Endothelial cell of umbilical vein (primary cell): ENCODE results near the gene PITPNM3. TPM values are rescaled to one million over a fixed set of nuclear protein-coding genes. Genes with fewer than 3 reads are reported as not detected.

Source experiments
- BruUV-seq: library from RNA; stranded (reverse); fragments of 400-500 nt; replicated peaks from 2 replicates; lab custom pipeline; 2021; lab: Mats Ljungman, UMichigan
- CTCF ChIA-PET: fragments of 300-600, 350-600 bp; sonication (Branson Sonifier 250); formaldehyde crosslinking; loops from one replicate; lab custom pipeline; 2021; ENCODE audit warnings: antibody characterized with exemption, inconsistent platforms; lab: Charles Lee
- POLR2A ChIA-PET: fragments of 300-600, 350-600 bp; sonication (Branson Sonifier 250); formaldehyde crosslinking; loops from one replicate; lab custom pipeline; 2021; ENCODE audit warnings: antibody characterized with exemption, inconsistent platforms; lab: Charles Lee
- DNase-seq: peaks from one replicate; pipeline ENCODE4 v3.0.0-alpha.2; 2011; ENCODE audit warnings: low read depth, low spot score
- FAIRE-seq: peaks from 2 replicates; lab custom pipeline; 2011; peaks lifted over from hg19 to GRCh38; lab: Jason Lieb, UNC
- H2AFZ ChIP-seq: 2 replicates; pipeline ENCODE4 v1.6.0; 2012; ENCODE audit warnings: low read depth, low read length, control low read depth, inconsistent platforms
- H3K27ac ChIP-seq: 2 replicates; pipeline ENCODE4 v1.5.1; 2011; ENCODE audit warnings: low read depth, mild to moderate bottlenecking, control low read depth, low read length, moderate library complexity; ENCODE audit not compliant: insufficient read depth
- H3K27me3 ChIP-seq, 2 experiments: 2 replicates each; pipeline versions ENCODE4 v1.6.0 to v1.6.1; 2011; ENCODE audit warnings: low read length in 2 of 2, mixed read lengths in 1 of 2; ENCODE audit not compliant: control insufficient read depth in 2 of 2, insufficient read depth in 2 of 2
- H3K36me3 ChIP-seq, 2 experiments: 2 replicates in 1 of 2; 3 replicates in 1 of 2; pipeline ENCODE4 v1.5.1; 2011; ENCODE audit warnings: low read length in 2 of 2, mild to moderate bottlenecking in 1 of 2, moderate library complexity in 1 of 2; ENCODE audit not compliant: control insufficient read depth in 2 of 2, insufficient read depth in 2 of 2; ENCODE audit errors: extremely low read depth in 1 of 2
- H3K4me1 ChIP-seq: 3 replicates; pipeline ENCODE4 v1.5.1; 2011; ENCODE audit warnings: mild to moderate bottlenecking, low read length; ENCODE audit not compliant: control insufficient read depth, insufficient read depth; ENCODE audit errors: extremely low read depth
- H3K4me2 ChIP-seq: 2 replicates; pipeline ENCODE4 v1.6.1; 2011; ENCODE audit warnings: low read length, control low read depth, mixed read lengths; ENCODE audit not compliant: insufficient read depth
- H3K4me3 ChIP-seq, 3 experiments: fragments of 200-600 bp in 1 of 3; sonication (generic), shearing (Covaris generic) in 1 of 3; replicated peaks in 1 of 3; 2 replicates each; pipeline ENCODE4 v1.5.1; 2011 to 2016; ENCODE audit warnings: control low read depth in 3 of 3, low read length in 3 of 3, mild to moderate bottlenecking in 2 of 3, inconsistent platforms in 1 of 3, low read depth in 1 of 3, moderate library complexity in 1 of 3; ENCODE audit not compliant: insufficient read depth in 1 of 3
- H3K79me2 ChIP-seq: 2 replicates; pipeline ENCODE4 v1.6.0; 2012; ENCODE audit warnings: low read length, inconsistent platforms; ENCODE audit not compliant: control insufficient read depth, insufficient read depth
- H3K9ac ChIP-seq: replicated peaks from 2 replicates; pipeline ENCODE3; 2011; ENCODE audit warnings: low read length, control low read depth; ENCODE audit not compliant: insufficient read depth; ENCODE audit errors: extremely low read depth
- H3K9me1 ChIP-seq: replicated peaks from 3 replicates; pipeline ENCODE4 v1.6.0; 2011; ENCODE audit warnings: mild to moderate bottlenecking, low read length; ENCODE audit not compliant: control insufficient read depth, insufficient read depth; ENCODE audit errors: extremely low read depth
- H3K9me3 ChIP-seq: replicated peaks from 2 replicates; pipeline ENCODE4 v1.5.1; 2012; ENCODE audit warnings: low read length, inconsistent platforms; ENCODE audit not compliant: control insufficient read depth, insufficient read depth
- H4K20me1 ChIP-seq: replicated peaks from 2 replicates; pipeline ENCODE3; 2011; ENCODE audit warnings: mild to moderate bottlenecking, low read length; ENCODE audit not compliant: control insufficient read depth, insufficient read depth; ENCODE audit errors: extremely low read depth
- FOS ChIP-seq: IDR thresholded peaks from 2 replicates; pipeline ENCODE4 v1.6.1; 2011; ENCODE audit warnings: mild to moderate bottlenecking, low read length, moderate library complexity, borderline replicate concordance; ENCODE audit not compliant: insufficient read depth
- GATA2 ChIP-seq: IDR thresholded peaks from 2 replicates; pipeline ENCODE4 v1.7.0; 2011; ENCODE audit warnings: low read depth, mild to moderate bottlenecking, moderate library complexity, mixed read lengths, low read length; ENCODE audit not compliant: insufficient read length, insufficient read depth
- JUN ChIP-seq: IDR thresholded peaks from 2 replicates; pipeline ENCODE4 v1.6.1; 2011; ENCODE audit warnings: borderline replicate concordance, low read depth; ENCODE audit not compliant: insufficient read length, insufficient read depth
- MYC ChIP-seq: IDR thresholded peaks from one replicate; pipeline ENCODE4 v1.6.1; 2011; ENCODE audit warnings: mild to moderate bottlenecking, low read depth, low read length
- POLR2A ChIP-seq: IDR thresholded peaks from 2 replicates; pipeline ENCODE4 v1.6.1; 2012; ENCODE audit warnings: low read depth, mild to moderate bottlenecking, control low read depth, low read length
- POLR2AphosphoS5 ChIP-seq: IDR thresholded peaks from 2 replicates; pipeline ENCODE4 v1.6.1; 2012; ENCODE audit warnings: low read depth, mild to moderate bottlenecking, control low read depth, low read length, moderate library complexity; ENCODE audit not compliant: insufficient read depth
- dilution Hi-C: fragments of 300-500 bp; cut with MboI; formaldehyde crosslinking; loops from one replicate; pipeline ENCODE4 v1.15.0; 2019; ENCODE audit warnings: low sequenced_read_pairs; ENCODE audit not compliant: extremely low pct_ligation_motif_present
- intact Hi-C: fragments of 100-400 bp; cut with micrococcal nuclease; formaldehyde crosslinking; loops from one replicate; pipeline ENCODE4 v1.10.0; 2022
- polyA plus RNA-seq, 4 experiments: library from polyadenylated mRNA; depleted of rRNA in 3 of 4; stranded (reverse) in 3 of 4; unstranded in 1 of 4; fragments of >200 nt; gene quantifications; 2 replicates each; pipeline versions ENCODE4 v1.2.1 to v1.2.3, GENCODE V29; 2011 to 2012; ENCODE audit warnings: missing spikeins in 1 of 4
- total RNA-seq: library from RNA; stranded (reverse); gene quantifications from 2 replicates; pipeline ENCODE4 v1.2.3, GENCODE V29; 2021
- TF ChIP-seq, protein P1 (sequence below): IDR thresholded peaks from 2 replicates; pipeline ENCODE4 v1.6.1; 2011; ENCODE audit not compliant: insufficient read depth, insufficient read length
- TF ChIP-seq, protein P2 (sequence below), 2 donors: IDR thresholded peaks; 1 replicate in 1 of 2; 2 replicates in 1 of 2; pipeline ENCODE4 v1.5.1; 2011; ENCODE audit warnings: low read length in 2 of 2, mild to moderate bottlenecking in 2 of 2, moderate library complexity in 2 of 2, control low read depth in 1 of 2, inconsistent platforms in 1 of 2, low read depth in 1 of 2; ENCODE audit not compliant: insufficient read depth in 1 of 2; ENCODE audit errors: extremely low read depth in 1 of 2

PITPNM3 gene
- total and polyA plus RNA-seq, 2 donors (not counting 3 experiments of a cell fraction or from before 2014, with no cell fraction given) = 1.0 to 1.9 TPM

DNA sequence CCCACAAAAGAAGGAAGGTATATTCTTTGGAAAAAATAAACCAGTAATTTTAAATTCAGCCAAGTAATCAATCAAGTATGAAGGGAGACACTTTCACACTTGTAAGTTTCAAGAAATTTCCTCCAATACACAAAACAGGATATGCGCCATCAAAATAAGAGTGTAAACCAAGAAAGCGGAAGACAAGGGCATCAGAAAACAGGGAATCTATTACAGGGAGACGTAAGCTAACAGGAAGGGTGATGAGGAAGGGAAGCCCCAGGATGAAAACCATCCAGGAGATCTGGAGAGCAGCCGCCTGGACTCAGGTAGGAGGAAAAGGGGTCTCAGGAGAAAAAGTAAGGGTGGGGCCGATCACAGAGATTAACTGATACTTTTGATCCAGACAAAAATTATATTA is 31.8 kb upstream of the PITPNM3 start:
- Histone ChIP-seq H3K9me1 (no peaks in the 10 kb centered on the region), H3K4me3 (no peak overlapping the region), H2AFZ (no peak overlapping the region), H3K79me2 (no peaks in the 10 kb centered on the region), H3K27ac (no peak overlapping the region), H3K4me1 (no peaks in the 10 kb centered on the region), H3K4me2 (no peak overlapping the region), H4K20me1 (no peaks in the 10 kb centered on the region), H3K27me3 (no peaks in the 10 kb centered on the region), H3K9me3 (no peaks in the 10 kb centered on the region), H3K9ac (no peak overlapping the region), H3K36me3 (peaks cover 19 to 35% of the 10 kb centered on the region in 2 experiments)
- DNase-seq (no peak), FAIRE-seq (no peak)
- dilution Hi-C loops (no loop called here), intact Hi-C loops (no loop called here)
- CTCF ChIA-PET = interaction anchor here (1.4 to 1.9 kb wide), 2 partner anchors 10 to 115 kb away, joined by 3 to 10 read pairs; no protein-coding TSS in a partner anchor
- no TSS peak for BruUV-seq
- TF ChIP-seq, protein P1, sequence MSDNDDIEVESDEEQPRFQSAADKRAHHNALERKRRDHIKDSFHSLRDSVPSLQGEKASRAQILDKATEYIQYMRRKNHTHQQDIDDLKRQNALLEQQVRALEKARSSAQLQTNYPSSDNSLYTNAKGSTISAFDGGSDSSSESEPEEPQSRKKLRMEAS = no peak
- TF ChIP-seq MYC = no peak
- no peak for TF ChIP-seq POLR2AphosphoS5
- TF ChIP-seq JUN = no peak
- TF ChIP-seq, protein P2, sequence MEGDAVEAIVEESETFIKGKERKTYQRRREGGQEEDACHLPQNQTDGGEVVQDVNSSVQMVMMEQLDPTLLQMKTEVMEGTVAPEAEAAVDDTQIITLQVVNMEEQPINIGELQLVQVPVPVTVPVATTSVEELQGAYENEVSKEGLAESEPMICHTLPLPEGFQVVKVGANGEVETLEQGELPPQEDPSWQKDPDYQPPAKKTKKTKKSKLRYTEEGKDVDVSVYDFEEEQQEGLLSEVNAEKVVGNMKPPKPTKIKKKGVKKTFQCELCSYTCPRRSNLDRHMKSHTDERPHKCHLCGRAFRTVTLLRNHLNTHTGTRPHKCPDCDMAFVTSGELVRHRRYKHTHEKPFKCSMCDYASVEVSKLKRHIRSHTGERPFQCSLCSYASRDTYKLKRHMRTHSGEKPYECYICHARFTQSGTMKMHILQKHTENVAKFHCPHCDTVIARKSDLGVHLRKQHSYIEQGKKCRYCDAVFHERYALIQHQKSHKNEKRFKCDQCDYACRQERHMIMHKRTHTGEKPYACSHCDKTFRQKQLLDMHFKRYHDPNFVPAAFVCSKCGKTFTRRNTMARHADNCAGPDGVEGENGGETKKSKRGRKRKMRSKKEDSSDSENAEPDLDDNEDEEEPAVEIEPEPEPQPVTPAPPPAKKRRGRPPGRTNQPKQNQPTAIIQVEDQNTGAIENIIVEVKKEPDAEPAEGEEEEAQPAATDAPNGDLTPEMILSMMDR (IDR thresholded peaks at IDR 0.05; ENCODE audit: extremely low read depth in 1 of 2, insufficient read depth in 1 of 2, low read depth in 1 of 2, low read length in 2 of 2) = no peak
- no peak for TF ChIP-seq GATA2
- TF ChIP-seq FOS = no peak
- no peak for TF ChIP-seq POLR2A
- POLR2A ChIA-PET = no interaction called here
